ENCODE data around the gene LDLRAD4.

- TF ChIP-seq GATA2 (IDR thresholded peaks at IDR 0.05; ENCODE audit: low read depth, low read length) (no peak), GATA3 (IDR thresholded peaks at IDR 0.05; ENCODE audit: low read depth, low read length) (no peak)
Observed at GRCh38 chr18:13437034-13437433, 218.5 kb downstream of the LDLRAD4 start.
